GM21576 (cell line): Measurements from ENCODE around the gene RRBP1.

Experiments used
- ATAC-seq: cut with Tn5 transposase; IDR thresholded peaks from one replicate; pipeline ENCODE4 v1.9.1; 2021; ENCODE audit warnings: mild to moderate bottlenecking, moderate library complexity; ENCODE audit not compliant: unreplicated experiment

The RRBP1 gene

GRCh38 chr20:17684077-17684888, 2.2 kb upstream of the RRBP1 start:
- no peak for ATAC-seq

- no peak for ATAC-seq
These were observed 1.4 kb upstream of the RRBP1 start for GRCh38 chr20:17683218-17684076.

- no peak for ATAC-seq
These were observed 802 bp upstream of the RRBP1 start for GRCh38 chr20:17682889-17683198.

GRCh38 chr20:17681726-17682102, 328 bp downstream of the RRBP1 start:
- peak; percentile 5 for ATAC-seq

GRCh38 chr20:17680836-17681725, 961 bp downstream of the RRBP1 start:
- peak; percentile 30 for ATAC-seq

GRCh38 chr20:17679941-17680835, 1.9 kb downstream of the RRBP1 start:
- ATAC-seq, result no peak

GRCh38 chr20:17678886-17679285, 3.2 kb downstream of the RRBP1 start:
- no peak for ATAC-seq

GRCh38 chr20:17678295-17678694, 3.7 kb downstream of the RRBP1 start:
- no peak for ATAC-seq

GRCh38 chr20:17676942-17677341, 5.1 kb downstream of the RRBP1 start:
- ATAC-seq, result no peak

GRCh38 chr20:17676378-17676759, 5.7 kb downstream of the RRBP1 start:
- ATAC-seq, result no peak

GRCh38 chr20:17675519-17676377, 6.3 kb downstream of the RRBP1 start:
- no peak for ATAC-seq

GRCh38 chr20:17674722-17675518, 7.1 kb downstream of the RRBP1 start:
- ATAC-seq, result no peak

GRCh38 chr20:17673084-17673483, 9.0 kb downstream of the RRBP1 start:
- no peak for ATAC-seq

- no peak for ATAC-seq
These were observed 10.5 kb downstream of the RRBP1 start for GRCh38 chr20:17671565-17671964.

GRCh38 chr20:17671011-17671410, 11.0 kb downstream of the RRBP1 start:
- ATAC-seq, result no peak

GRCh38 chr20:17669306-17669931, 12.6 kb downstream of the RRBP1 start:
- no peak for ATAC-seq

- no peak for ATAC-seq
These were observed 13.6 kb downstream of the RRBP1 start for GRCh38 chr20:17668432-17668831.

GRCh38 chr20:17667445-17667844, 14.6 kb downstream of the RRBP1 start:
- no peak for ATAC-seq
